Measurements from ENCODE around the gene RAB11B.

DNA sequence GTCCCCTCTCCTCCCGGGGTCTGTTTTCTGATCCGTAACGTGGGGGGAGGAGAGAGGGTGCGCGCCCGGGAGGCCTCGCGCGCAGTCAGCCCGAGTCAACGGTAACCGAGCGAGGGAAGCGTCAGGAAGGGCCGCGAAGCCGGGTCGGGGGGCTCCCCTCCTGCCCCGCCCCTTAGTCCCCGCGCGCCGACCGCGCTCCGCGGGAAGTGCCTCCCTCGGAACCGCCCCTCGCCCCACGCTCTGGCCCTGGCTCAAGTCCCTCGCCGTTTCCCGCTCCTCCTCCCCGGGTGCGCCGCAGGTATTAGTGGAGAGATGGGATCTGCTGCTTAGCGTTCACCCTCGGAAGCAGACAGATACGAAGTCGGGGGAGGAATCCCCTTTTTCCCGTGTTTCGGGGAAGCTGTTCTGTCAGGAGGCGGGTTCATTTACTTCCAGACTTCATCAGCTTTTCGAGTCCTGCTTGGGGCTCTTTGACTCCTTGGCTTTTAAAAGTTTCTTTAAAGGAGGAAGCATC is 55.4 kb downstream of the RAB11B start:
- no peak for TF ChIP-seq CTCF (IDR thresholded peaks at IDR 0.05)
- TF ChIP-seq POLR2A (IDR thresholded peaks at IDR 0.05) = no peak
